ENCODE data around the gene EEF1B2.
"Not testable (repeated sequence)": the region's sequence is repeated elsewhere in the genome, so short reads cannot be mapped to it uniquely, and the experiment has no call there.

The EEF1B2 gene

DNA sequence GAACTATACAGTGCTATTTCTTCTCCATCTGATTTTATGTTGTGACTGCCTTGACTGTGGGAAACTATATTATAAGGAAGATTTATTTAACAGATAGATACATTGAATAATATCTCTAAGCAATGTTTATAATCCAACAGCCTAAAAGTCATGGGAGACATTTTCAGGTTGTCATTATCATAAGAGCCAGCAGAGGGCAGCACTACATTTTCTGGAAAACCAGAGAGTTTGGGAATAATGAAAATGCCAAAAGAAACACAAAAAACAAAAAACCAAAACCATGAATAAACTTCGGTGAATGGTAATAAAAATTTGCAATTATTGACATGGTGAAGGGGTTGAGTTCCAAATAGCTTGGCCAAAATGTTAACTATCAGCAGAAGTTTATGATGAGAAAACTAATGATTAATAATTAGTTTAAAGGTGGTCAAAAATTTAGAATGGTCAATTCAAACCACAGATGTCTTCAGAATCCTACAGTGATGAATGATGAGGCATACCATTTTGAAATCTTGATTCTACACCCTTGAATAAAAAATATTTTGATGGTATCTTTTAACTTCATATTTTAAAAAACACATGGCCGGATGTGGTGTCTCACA is 4.7 kb downstream of the EEF1B2 start:
- peak; percentile 56 for DNase-seq (ENCODE audit: low read depth)

GRCh38 chr2:206168230-206168629 is 8.5 kb downstream of the EEF1B2 start:
- DNase-seq (ENCODE audit: low read depth), result not testable (repeated sequence)

DNA sequence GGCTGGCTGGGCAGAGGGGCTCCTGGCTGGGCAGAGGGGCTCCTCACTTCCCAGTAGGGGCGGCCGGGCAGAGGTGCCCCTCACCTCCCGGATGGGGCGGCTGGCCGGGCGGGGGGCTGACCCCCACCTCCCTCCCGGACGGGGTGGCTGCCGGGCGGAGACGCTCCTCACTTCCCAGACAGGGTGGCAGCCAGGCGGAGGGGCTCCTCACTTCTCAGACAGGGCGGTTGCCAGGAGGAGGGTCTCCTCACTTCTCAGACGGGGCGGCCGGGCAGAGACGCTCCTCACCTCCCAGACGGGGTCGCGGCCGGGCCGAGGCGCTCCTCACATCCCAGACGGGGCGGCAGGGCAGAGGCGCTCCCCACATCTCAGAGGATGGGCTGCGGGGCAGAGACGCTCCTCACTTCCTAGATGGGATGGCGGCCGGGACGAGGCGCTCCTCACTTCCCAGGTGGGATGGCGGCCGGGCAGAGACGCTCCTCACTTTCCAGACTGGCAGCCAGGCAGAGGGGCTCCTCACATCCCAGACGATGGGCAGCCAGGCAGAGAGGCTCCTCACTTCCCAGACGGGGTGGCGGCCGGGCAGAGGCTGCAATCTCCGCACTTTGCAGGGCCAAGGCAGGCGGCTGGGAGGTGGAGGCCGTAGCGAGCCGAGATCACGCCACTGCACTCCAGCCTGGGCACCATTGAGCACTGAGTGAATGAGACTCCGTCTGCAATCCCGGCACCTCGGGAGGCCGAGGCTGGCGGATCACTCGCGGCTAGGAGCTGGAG is 12.1 kb downstream of the EEF1B2 start:
- DNase-seq (ENCODE audit: low read depth), result not testable (repeated sequence)

GRCh38 chr2:206173147-206173546 is 13.5 kb downstream of the EEF1B2 start:
- no peak for DNase-seq (ENCODE audit: low read depth)

DNA sequence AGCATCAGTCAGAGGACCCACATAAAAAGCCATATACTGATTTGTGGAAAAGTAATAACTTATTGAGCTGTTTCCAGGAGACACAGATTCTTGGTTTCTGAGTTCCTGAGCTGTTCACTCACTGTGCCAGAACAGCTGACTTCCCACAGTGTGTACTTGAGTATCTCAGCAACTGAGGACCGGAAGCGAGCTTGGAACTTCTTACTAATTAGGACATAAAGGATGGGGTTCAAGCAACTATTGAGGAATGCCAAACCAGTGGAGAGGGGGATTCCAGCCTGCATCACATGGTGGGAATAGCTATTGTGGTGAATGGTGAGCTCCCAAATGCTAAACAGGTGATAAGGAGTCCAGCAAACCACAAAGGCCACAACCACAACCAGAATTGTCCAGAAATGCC is 16.4 kb downstream of the EEF1B2 start:
- no peak for DNase-seq (ENCODE audit: low read depth)

GRCh38 chr2:206176901-206177300 is 17.2 kb downstream of the EEF1B2 start:
- no peak for DNase-seq (ENCODE audit: low read depth)

DNA sequence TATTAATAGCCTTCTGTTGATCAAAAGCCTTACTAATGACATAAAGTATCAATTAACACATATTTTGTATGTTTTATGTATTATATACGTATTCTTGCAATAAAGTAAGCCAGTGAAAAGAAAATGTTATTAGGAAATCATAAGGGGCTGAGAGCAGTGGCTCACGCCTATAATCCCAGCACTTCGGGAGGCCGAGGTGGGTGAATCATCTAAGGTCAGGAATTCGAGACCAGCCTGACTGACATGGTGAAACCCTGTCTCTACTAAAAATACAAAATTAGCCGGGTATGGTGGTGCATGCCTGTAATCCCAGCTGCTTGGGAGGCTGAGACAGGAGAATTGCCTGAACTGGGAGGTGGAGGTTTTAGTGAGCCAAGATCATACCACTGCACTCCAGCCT is 21.8 kb downstream of the EEF1B2 start:
- DNase-seq (ENCODE audit: low read depth), result not testable (repeated sequence)

- DNase-seq (ENCODE audit: low read depth), result no peak
These were observed 30.0 kb downstream of the EEF1B2 start for GRCh38 chr2:206189691-206190090.

DNA sequence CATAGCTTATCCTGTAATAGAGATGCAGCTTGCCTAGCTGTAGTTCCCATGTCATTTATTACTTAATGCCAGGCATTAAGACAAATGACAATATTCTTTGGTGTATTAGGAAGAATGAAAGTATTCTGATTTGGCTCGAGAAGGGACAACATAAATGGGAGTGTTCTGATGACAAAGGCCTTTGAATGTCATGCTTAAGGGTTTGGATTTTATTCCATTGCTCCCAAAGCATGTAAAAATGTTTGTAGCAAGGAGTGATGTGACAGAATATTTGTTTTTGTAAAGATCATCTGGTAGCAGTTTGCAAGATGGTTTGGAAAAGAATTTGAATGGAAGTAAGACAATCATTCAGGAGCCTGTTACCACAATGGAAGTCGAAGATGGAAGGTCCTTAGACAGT is 30.4 kb downstream of the EEF1B2 start:
- DNase-seq (ENCODE audit: low read depth), result no peak

DNA sequence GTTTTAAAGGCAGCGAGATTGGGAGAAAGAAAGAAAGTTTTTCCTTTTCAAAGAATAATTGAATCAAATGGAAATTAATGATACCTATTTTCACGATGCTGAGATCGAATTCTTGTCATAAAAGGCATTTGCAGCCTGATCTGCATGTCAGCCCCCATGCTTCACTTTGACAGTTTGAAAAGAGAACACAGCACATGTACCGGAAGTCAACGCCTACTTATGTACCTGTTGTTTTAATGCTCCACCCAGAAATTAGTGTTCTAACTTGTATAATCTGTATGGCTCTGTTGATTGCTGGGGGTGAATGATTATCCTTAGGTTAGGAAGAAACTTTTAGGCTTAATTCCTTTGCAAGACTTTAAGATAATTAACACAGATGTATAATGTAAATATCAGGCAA is 31.0 kb downstream of the EEF1B2 start:
- DNase-seq (ENCODE audit: low read depth), result no peak

DNA sequence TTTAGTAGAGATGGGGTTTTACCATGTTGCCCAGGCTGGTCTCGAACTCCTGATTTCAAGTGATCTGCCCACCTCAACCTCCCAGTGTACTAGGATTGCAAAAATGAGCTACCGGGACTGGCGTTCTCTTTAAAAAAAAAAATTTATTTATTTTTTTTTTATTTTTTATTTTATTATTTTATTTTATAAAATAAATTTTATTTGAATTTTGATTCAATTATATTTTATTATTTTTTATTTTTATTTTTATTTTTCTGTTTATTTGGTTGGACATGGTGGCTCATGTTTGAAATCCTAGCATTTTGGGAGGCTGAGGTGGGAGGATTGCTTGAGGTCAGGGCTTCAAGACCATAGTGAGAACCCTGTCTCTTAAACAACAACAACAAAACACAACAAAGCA is 32.5 kb downstream of the EEF1B2 start:
- DNase-seq (ENCODE audit: low read depth), result no peak

GRCh38 chr2:206193671-206194357 is 34.1 kb downstream of the EEF1B2 start:
- DNase-seq (ENCODE audit: low read depth), result no peak

DNA sequence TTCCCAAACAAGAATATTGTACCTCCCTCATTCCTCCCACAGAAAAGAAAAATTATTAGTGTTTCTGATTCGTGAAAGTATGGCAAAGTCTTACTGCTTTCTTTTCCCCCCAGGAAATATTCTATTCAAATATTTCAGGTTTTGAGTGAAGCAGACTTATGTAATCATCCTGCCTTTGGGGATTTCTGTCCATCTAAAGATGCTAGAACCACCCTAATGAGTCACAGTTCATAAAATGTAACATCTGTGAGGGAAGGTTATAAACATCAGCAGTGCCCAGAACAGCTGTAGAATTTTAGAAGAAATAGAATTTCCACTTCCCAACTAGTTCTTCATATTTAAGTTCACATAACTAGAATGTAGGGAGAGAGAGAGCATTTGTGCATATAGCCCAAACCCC is 39.0 kb downstream of the EEF1B2 start:
- peak; percentile 38 for DNase-seq (ENCODE audit: low read depth)

DNA sequence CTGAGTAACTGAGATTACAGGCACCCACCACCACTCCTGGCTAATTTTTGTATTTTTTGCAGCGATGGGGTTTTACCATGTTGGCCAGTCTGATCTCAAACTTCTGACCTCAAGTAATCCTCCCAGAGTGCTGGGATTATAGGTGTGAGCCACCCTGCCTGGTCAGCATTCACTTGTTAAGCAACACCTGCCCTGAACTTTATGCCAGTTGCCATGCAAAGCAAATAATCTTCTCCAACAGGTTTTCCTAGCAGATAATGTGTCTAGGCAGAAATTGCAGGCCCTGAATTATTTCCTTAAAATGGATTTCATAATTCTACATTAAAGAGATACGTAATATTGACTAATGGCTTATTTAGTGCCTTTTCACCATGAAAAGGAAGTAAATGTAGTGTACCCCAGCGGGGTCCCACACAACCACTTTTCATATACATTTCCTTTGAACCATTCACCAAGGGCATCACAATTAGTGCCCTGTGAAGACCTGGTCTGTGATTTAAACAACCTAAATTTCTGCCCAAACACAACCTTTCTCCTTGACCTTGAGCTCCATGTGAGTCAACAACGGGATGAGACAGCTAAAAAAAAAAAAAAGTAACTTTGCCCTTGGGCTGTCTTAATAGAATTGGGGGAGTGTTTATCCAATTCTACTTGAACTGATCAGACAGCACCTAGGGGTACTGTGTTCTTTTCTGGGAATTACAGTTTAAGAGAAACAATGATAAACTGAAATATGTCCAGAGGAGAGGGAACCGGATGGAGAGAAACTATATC is 41.6 kb downstream of the EEF1B2 start:
- DNase-seq (ENCODE audit: low read depth), result no peak

DNA sequence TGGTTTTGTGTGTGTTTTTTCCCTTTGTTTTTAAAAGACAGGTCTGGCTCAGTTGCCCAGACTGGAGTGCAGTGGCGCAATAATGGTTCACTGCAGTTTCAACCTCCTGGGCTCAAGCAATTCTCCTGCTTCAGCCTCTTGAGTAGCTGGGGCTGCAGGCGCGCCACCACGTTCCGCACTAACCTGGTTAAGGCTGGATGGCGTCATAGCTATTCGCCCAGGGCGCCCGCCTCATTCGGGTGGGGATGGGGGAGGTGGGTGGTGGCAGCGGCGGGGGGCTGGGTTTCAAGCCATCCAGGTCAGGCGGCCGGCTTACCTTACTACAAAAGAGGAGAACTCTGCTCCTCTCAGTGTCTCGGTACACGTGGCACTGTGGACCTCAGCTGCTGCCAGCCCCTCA is 42.8 kb downstream of the EEF1B2 start:
- DNase-seq (ENCODE audit: low read depth), result no peak

- no peak for DNase-seq (ENCODE audit: low read depth)
These were observed 43.6 kb downstream of the EEF1B2 start for GRCh38 chr2:206203331-206203730.

DNA sequence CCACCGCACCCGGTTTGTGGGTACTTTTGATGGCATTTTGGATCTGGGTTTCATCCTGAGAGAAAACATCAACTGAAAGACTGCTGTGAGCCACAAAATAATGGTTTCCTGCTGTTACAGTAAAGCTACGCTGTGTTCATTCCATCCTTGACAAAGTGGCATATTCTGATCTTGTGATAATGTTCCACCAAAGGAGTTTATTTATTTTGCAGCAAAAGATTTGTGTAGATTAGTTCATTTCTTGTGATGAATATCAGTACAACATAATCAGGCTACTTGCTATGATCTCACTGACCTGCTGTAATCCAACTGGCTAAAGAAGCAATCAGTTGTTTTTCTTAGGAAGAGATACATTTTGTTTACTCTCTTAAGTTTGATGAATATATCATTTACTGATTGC is 45.0 kb downstream of the EEF1B2 start:
- peak; percentile 3 for DNase-seq (ENCODE audit: low read depth)

DNA sequence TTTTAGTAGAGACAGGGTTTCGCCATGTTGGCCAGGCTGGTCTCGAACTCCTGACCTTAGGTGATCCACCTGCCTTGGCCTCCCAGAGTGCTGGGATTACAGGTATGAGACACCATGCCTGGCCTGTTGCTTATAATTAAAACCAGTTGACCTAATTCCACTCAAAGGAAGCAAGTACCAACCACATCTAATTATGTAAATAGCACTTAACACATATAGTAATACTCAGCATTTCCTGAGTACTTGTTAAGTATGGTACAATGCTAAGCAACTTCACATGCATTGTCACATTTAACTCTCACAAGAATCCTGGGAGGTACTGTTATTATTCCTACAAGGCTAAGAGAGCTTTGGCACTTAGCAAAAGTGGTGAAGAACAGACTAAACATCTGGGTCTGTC is 47.6 kb downstream of the EEF1B2 start:
- not testable (repeated sequence) for DNase-seq (ENCODE audit: low read depth)

GRCh38 chr2:206208900-206209299 is 49.2 kb downstream of the EEF1B2 start:
- no peak for DNase-seq (ENCODE audit: low read depth)

- DNase-seq (ENCODE audit: low read depth), result peak; percentile 80
These were observed 52.1 kb downstream of the EEF1B2 start for GRCh38 chr2:206211657-206212255.

Data from EH (cell line).